Esophagus squamous epithelium (tissue), 4 donors: ENCODE measurements around the gene TPPP.
"Not testable (repeated sequence)": the region's sequence is repeated elsewhere in the genome, so short reads cannot be mapped to it uniquely, and the experiment has no call there.

Experiments
- POLR2A ChIP-seq, 4 donors: fragments of 450-650 bp; IDR thresholded peaks; one replicate each; pipeline ENCODE4 v1.6.1; 2017; ENCODE audit warnings: antibody characterized with exemption in 4 of 4, mild to moderate bottlenecking in 4 of 4, moderate library complexity in 3 of 4
- TF ChIP-seq, protein P1 (sequence below), 6 experiments: fragments of 450-650 bp in 4 of 6; fragments of 200-600 bp in 2 of 6; sonication (generic) in 2 of 6; IDR thresholded peaks; one replicate each; pipeline ENCODE4 v1.5.1; 2016 to 2019; ENCODE audit warnings: antibody characterized with exemption in 6 of 6, mild to moderate bottlenecking in 4 of 6, moderate library complexity in 4 of 6

DNA sequence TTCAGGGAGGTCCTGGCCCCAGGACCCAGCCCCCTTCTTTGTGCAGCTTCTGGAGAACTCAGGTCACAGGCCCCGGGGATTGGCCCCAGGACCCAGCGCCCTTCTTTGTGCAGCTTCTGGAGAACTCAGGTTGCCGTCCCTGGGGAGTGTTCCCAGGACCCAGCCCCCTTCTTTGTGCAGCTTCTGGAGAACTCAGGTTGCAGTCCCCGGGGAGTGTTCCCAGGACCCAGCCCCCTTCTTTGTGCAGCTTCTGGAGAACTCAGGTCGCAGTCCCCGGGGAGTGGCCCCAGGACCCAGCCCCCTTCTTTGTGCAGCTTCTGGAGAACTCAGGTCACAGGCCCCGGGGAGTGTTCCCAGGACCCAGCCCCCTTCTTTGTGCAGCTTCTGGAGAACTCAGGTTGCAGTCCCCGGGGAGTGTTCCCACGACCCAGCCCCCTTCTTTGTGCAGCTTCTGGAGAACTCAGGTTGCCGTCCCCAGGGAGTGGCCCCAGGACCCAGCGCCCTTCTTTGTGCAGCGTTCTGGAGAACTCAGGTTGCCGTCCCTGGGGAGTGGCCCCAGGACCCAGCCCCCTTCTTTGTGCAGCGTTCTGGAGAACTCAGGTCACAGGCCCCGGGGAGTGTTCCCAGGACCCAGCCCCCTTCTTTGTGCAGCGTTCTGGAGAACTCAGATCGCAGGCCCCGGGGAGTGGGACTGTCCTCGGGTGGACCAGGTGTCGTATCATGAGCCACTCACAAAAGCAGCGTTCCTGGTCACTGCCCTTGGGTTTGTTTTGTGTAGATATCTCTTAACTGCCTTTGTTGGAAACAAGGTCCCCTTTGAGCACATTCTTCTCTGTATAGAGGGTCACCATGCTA is 64.6 kb downstream of the TPPP start:
- TF ChIP-seq, protein P1, sequence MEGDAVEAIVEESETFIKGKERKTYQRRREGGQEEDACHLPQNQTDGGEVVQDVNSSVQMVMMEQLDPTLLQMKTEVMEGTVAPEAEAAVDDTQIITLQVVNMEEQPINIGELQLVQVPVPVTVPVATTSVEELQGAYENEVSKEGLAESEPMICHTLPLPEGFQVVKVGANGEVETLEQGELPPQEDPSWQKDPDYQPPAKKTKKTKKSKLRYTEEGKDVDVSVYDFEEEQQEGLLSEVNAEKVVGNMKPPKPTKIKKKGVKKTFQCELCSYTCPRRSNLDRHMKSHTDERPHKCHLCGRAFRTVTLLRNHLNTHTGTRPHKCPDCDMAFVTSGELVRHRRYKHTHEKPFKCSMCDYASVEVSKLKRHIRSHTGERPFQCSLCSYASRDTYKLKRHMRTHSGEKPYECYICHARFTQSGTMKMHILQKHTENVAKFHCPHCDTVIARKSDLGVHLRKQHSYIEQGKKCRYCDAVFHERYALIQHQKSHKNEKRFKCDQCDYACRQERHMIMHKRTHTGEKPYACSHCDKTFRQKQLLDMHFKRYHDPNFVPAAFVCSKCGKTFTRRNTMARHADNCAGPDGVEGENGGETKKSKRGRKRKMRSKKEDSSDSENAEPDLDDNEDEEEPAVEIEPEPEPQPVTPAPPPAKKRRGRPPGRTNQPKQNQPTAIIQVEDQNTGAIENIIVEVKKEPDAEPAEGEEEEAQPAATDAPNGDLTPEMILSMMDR (IDR thresholded peaks at IDR 0.05), result not testable (repeated sequence)
- TF ChIP-seq POLR2A (IDR thresholded peaks at IDR 0.05), result not testable (repeated sequence)
